GM12801 (cell line): Measurements from ENCODE around the gene NR6A1.

ENCODE experiments used
- TF ChIP-seq, protein P1 (sequence below): IDR thresholded peaks from one replicate; pipeline ENCODE4 v1.5.1; 2011; ENCODE audit warnings: control low read depth; ENCODE audit not compliant: insufficient read length; ENCODE audit errors: extremely low read depth

Gene NR6A1

DNA sequence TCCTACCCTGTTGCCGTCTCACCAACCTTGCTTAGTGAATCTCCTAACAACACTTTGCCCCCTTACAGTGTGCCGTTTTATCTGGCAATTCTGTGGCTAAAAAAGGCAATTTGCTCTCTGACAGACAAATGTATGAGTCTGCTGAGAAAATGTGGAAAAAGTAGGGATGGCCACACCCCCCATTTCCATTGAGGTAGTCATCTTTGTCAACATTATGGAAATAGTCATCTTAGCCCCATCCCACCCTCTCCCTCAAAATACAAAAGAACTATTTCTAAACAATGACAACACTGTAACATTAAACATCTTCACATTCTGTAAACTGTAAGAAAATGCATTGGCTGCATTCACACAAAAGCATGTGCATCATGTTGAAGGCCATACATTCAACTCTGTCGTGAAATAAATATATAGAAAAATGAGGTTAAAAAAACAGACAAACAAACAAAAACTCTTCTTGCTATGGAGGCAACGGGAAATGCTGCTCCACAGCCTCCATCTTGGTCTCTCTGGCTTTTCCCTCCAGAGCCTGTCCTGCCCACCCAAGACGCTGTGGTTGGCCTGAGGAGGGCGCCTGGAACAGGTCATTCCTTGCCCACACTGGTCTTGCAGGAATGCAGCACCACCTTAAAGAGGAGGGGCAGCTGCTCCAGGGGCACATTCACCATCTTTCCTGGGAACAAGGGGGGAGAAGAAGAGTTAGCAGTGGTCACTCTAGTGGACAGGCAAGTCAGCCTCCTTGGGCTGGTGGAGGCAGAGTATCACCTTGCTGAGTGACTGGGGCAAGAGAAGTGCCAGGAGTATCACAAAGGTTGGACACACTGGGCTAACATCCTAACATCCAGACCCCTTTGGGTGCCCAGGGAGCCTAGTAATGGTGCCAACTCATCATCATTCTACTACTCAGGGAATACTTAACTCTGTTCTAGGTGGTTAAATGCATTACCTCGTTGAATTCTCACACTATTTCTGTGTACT is 248.7 kb downstream of the NR6A1 start:
- TF ChIP-seq, protein P1, sequence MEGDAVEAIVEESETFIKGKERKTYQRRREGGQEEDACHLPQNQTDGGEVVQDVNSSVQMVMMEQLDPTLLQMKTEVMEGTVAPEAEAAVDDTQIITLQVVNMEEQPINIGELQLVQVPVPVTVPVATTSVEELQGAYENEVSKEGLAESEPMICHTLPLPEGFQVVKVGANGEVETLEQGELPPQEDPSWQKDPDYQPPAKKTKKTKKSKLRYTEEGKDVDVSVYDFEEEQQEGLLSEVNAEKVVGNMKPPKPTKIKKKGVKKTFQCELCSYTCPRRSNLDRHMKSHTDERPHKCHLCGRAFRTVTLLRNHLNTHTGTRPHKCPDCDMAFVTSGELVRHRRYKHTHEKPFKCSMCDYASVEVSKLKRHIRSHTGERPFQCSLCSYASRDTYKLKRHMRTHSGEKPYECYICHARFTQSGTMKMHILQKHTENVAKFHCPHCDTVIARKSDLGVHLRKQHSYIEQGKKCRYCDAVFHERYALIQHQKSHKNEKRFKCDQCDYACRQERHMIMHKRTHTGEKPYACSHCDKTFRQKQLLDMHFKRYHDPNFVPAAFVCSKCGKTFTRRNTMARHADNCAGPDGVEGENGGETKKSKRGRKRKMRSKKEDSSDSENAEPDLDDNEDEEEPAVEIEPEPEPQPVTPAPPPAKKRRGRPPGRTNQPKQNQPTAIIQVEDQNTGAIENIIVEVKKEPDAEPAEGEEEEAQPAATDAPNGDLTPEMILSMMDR: no peak

DNA sequence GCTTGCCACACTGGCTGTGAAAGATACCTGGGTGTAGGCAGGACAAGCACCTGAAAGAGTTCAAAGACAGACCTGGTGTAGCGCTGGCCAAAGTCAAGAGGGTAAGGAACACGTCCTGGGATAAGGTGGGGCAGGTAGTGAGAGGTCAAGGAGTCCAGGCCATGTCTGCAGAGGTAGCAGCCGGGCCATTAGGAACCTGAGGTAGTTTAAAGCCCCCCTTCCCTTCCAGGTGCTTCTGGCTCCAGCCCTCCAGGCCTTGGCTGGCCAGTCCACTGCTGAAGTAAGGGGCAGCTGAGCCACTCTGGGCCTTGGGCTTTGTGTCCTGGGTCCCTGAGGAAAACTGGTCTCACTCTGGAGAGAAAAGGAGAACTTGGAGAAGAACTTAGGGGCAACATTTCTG is 250.0 kb downstream of the NR6A1 start:
- TF ChIP-seq, protein P1: no peak

- TF ChIP-seq, protein P1: no peak
Observed at GRCh38 chr9:124520206-124520596, 250.9 kb downstream of the NR6A1 start.

DNA sequence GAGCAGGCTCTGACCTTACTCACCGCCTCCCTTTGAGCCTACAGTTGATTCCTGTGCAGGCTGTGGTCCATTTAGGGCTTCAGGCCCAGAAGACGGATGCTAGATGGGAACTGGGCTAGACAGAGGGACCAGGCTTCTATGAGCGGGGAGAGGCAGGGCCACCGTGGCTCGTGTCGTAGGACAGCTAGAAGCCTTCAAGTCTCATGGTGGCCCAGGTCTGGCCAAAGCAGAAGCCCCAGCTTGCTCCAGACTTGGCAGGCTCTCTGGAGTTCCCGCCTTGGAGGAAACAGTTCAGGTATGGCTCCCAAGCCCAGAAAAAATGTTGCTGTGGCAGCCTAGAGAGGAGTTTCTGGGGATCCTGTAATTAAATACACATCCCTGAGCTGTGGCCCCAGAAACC is 253.0 kb downstream of the NR6A1 start:
- TF ChIP-seq, protein P1: no peak

- TF ChIP-seq, protein P1: no peak
Observed at GRCh38 chr9:124517600-124517999, 253.5 kb downstream of the NR6A1 start.

DNA sequence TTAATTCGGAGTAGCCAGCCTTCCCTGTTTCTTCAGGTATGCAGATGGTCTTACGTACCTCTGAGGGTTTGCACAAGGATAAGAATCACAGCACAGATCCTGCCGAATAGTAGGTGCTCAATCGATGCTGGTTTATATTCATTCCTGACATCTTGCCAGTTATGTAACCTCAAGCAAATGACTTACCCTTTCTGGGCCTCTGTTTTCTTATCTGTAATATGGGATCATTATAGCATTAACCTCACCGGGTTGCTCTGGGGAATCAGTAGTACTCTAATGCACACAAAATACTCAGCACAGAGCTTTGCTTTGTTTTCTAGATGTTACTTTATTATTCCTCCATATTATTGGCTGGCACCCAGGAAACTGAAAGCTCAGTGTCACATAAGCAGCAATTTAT is 256.2 kb downstream of the NR6A1 start:
- TF ChIP-seq, protein P1: no peak

DNA sequence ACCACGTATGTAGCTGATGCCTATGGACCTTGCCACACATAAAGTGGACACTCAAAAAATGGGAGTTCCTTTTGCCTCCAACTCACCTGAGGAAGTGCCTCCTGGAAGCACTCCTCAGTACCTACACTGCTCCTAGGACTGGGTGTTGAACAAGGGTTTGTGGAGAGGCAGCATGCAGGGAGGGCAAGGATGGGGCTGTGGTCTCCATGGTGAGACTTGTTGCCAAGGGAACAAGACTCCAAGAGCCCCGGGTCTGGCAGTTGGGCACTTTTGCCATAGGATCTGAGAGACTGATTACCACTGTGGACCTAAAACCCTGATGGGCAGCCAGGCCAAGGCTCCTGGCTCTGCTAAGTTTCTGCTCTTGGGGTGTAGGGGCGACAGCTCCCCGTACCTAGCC is 257.0 kb downstream of the NR6A1 start:
- TF ChIP-seq, protein P1: no peak
